H9 (cell line): ENCODE measurements around the gene GGA1. TPM values are rescaled to one million over a fixed set of nuclear protein-coding genes. Genes with fewer than 3 reads are reported as not detected.

Experiments
- DNase-seq: peaks from one replicate; pipeline ENCODE4 v3.0.0-alpha.2; 2017
- H2AFZ ChIP-seq: one replicate; pipeline ENCODE4 v1.6.1; 2013; ENCODE audit warnings: mild to moderate bottlenecking, low read length, control low read depth, moderate library complexity
- H2AK5ac ChIP-seq: 2 replicates; pipeline ENCODE4 v1.6.1; 2013; ENCODE audit warnings: low read length, control low read depth, mixed read lengths; ENCODE audit not compliant: insufficient read length
- H2BK120ac ChIP-seq: one replicate; pipeline ENCODE4 v1.6.1; 2013; ENCODE audit warnings: low read depth, mild to moderate bottlenecking, low read length, control low read depth, inconsistent platforms; ENCODE audit not compliant: poor library complexity, severe bottlenecking
- H2BK12ac ChIP-seq: 2 replicates; pipeline ENCODE4 v1.6.1; 2013; ENCODE audit warnings: low read length, control low read depth, mixed read lengths, low read depth; ENCODE audit not compliant: insufficient read length
- H2BK15ac ChIP-seq: 2 replicates; pipeline ENCODE4 v1.6.1; 2013; ENCODE audit warnings: low read depth, low read length, control low read depth
- H2BK20ac ChIP-seq: one replicate; pipeline ENCODE4 v1.6.1; 2013; ENCODE audit warnings: low read depth, mild to moderate bottlenecking, low read length, control low read depth, inconsistent platforms; ENCODE audit not compliant: poor library complexity, severe bottlenecking
- H2BK5ac ChIP-seq: 2 replicates; pipeline ENCODE4 v1.6.1; 2013; ENCODE audit warnings: low read length, control low read depth, mixed read lengths; ENCODE audit not compliant: insufficient read length
- H3K14ac ChIP-seq: 2 replicates; pipeline ENCODE4 v1.6.1; 2013; ENCODE audit warnings: low read length, control low read depth; ENCODE audit not compliant: insufficient read depth
- H3K18ac ChIP-seq: 2 replicates; pipeline ENCODE4 v1.6.1; 2013; ENCODE audit warnings: low read depth, mild to moderate bottlenecking, mixed read lengths, low read length, control low read depth; ENCODE audit not compliant: insufficient read length
- H3K23ac ChIP-seq: 2 replicates; pipeline ENCODE4 v1.6.1; 2013; ENCODE audit warnings: low read length, control low read depth, mixed read lengths, low read depth; ENCODE audit not compliant: insufficient read length
- H3K23me2 ChIP-seq: 2 replicates; pipeline ENCODE4 v1.6.1; 2013; ENCODE audit warnings: low read depth, mild to moderate bottlenecking, mixed read lengths, low read length, control low read depth; ENCODE audit not compliant: insufficient read length, poor library complexity, severe bottlenecking
- H3K27ac ChIP-seq: 2 replicates; pipeline ENCODE4 v1.5.1; 2013; ENCODE audit warnings: low read length, control low read depth, mixed read lengths, low read depth; ENCODE audit not compliant: insufficient read length
- H3K27me3 ChIP-seq: 2 replicates; pipeline ENCODE4 v1.6.1; 2013; ENCODE audit warnings: low read length, control low read depth, inconsistent platforms; ENCODE audit not compliant: insufficient read depth
- H3K4ac ChIP-seq: 2 replicates; pipeline ENCODE4 v1.6.1; 2013; ENCODE audit warnings: low read depth, mild to moderate bottlenecking, control low read depth, inconsistent platforms, low read length, moderate library complexity
- H3K4me1 ChIP-seq: 2 replicates; pipeline ENCODE4 v1.6.1; 2013; ENCODE audit warnings: low read length, control low read depth, inconsistent platforms; ENCODE audit not compliant: insufficient read depth
- H3K4me2 ChIP-seq: 2 replicates; pipeline ENCODE4 v1.6.1; 2013; ENCODE audit warnings: low read length, control low read depth, mixed read lengths; ENCODE audit not compliant: insufficient read length, insufficient read depth
- H3K56ac ChIP-seq: 2 replicates; pipeline ENCODE4 v1.6.1; 2013; ENCODE audit warnings: low read depth, mild to moderate bottlenecking, mixed read lengths, low read length, control low read depth; ENCODE audit not compliant: insufficient read length
- H3K79me1 ChIP-seq: 2 replicates; pipeline ENCODE4 v1.6.1; 2013; ENCODE audit warnings: low read depth, mild to moderate bottlenecking, moderate library complexity, low read length, control low read depth, inconsistent platforms; ENCODE audit not compliant: insufficient read depth, poor library complexity, severe bottlenecking
- H3K79me2 ChIP-seq: 2 replicates; pipeline ENCODE4 v1.6.1; 2013; ENCODE audit warnings: low read length, control low read depth, inconsistent platforms; ENCODE audit not compliant: insufficient read depth
- H3K9ac ChIP-seq: 2 replicates; pipeline ENCODE4 v1.6.1; 2013; ENCODE audit warnings: low read length, control low read depth, mixed read lengths; ENCODE audit not compliant: insufficient read length; ENCODE audit errors: extremely low read depth
- H3K9me3 ChIP-seq: one replicate; pipeline ENCODE4 v1.6.1; 2013; ENCODE audit warnings: low read depth, low read length, inconsistent platforms; ENCODE audit not compliant: control insufficient read depth
- H3T11ph ChIP-seq: one replicate; pipeline ENCODE4 v1.6.1; 2013; ENCODE audit warnings: mild to moderate bottlenecking, low read length, control low read depth, inconsistent platforms
- H4K20me1 ChIP-seq: one replicate; pipeline ENCODE4 v1.6.1; 2013; ENCODE audit not compliant: control insufficient read depth, insufficient read length, insufficient read depth
- H4K5ac ChIP-seq: 2 replicates; pipeline ENCODE4 v1.6.1; 2013; ENCODE audit warnings: low read depth, mild to moderate bottlenecking, mixed read lengths, low read length, control low read depth; ENCODE audit not compliant: insufficient read length
- H4K8ac ChIP-seq: replicated peaks from 2 replicates; pipeline ENCODE4 v1.6.1; 2013; ENCODE audit warnings: low read length, control low read depth, mixed read lengths, low read depth; ENCODE audit not compliant: insufficient read length
- H4K91ac ChIP-seq: 2 replicates; pipeline ENCODE4 v1.6.1; 2013; ENCODE audit warnings: low read depth, mild to moderate bottlenecking, moderate library complexity, mixed read lengths, low read length, control low read depth; ENCODE audit not compliant: insufficient read length
- H3K27ac Mint-ChIP-seq, 3 experiments: 2 replicates in 2 of 3; 3 replicates in 1 of 3; pipeline ENCODE4 v1.8.0; 2020 to 2021; ENCODE audit warnings: mixed read lengths in 3 of 3, mild to moderate bottlenecking in 1 of 3, moderate library complexity in 1 of 3
- H3K27me3 Mint-ChIP-seq: 2 replicates; pipeline ENCODE4 v1.8.0; 2021; ENCODE audit warnings: low read depth, mild to moderate bottlenecking, moderate library complexity, mixed read lengths
- H3K36me3 Mint-ChIP-seq, 3 experiments: 2 replicates in 2 of 3; 3 replicates in 1 of 3; pipeline ENCODE4 v1.8.0; 2020 to 2021; ENCODE audit warnings: low read depth in 3 of 3, mixed read lengths in 3 of 3; ENCODE audit not compliant: insufficient read depth in 1 of 3
- H3K4me1 Mint-ChIP-seq, 2 experiments: 2 replicates each; pipeline ENCODE4 v1.8.0; 2020; ENCODE audit warnings: mixed read lengths in 2 of 2
- H3K4me3 Mint-ChIP-seq, 2 experiments: 2 replicates in 1 of 2; 3 replicates in 1 of 2; pipeline ENCODE4 v1.8.0; 2020 to 2021; ENCODE audit warnings: mild to moderate bottlenecking in 2 of 2, mixed read lengths in 2 of 2, moderate library complexity in 1 of 2
- H3K9me3 Mint-ChIP-seq, 2 experiments: 2 replicates in 1 of 2; 3 replicates in 1 of 2; pipeline ENCODE4 v1.8.0; 2020; ENCODE audit warnings: mild to moderate bottlenecking in 2 of 2, mixed read lengths in 2 of 2, moderate library complexity in 1 of 2
- CTCF ChIP-seq: fragments of 200-600 bp; sonication (generic); conservative IDR thresholded peaks from 3 replicates; pipeline ENCODE4 v1.8.0; 2021; ENCODE audit warnings: antibody characterized with exemption, mild to moderate bottlenecking
- WGBS: extraction: QIAGEN DNeasy Blood & Tissue Kit; methylation state at CpG from one replicate; pipeline ENCODE4 v1.1.7; 2013; ENCODE audit warnings: missing lambda C conversion rate, low lambda C conversion rate, mixed read lengths; ENCODE audit not compliant: insufficient read length; ENCODE audit errors: extremely low coverage; 5-methylcytosine and 5-hydroxymethylcytosine counted together
- total RNA-seq: library from RNA; stranded (reverse); gene quantifications from 2 replicates; pipeline ENCODE4 v1.2.1, GENCODE V29; 2021

GGA1 gene
- total RNA-seq, 1 experiment from 2014 or later, result 61.7 TPM

- no peak overlapping the region for H2BK20ac ChIP-seq
- H3K23ac ChIP-seq, result no peak overlapping the region
- 0 out of 7 replicates have a peak overlapping the region, but pooled peaks of 1 of the 3 experiments have one; percentile 44 for H3K27ac Mint-ChIP-seq
- no peak overlapping the region for H3K56ac ChIP-seq
- H3K9me3 ChIP-seq, result no peaks in the 10 kb centered on the region
- no peak overlapping the region for H2AK5ac ChIP-seq
- H3K36me3 Mint-ChIP-seq, result peaks cover 0 to 12% (median 11%) of the 10 kb centered on the region in 3 experiments; a peak in 5 of 7 replicates
- H3K79me1 ChIP-seq, result no peaks in the 10 kb centered on the region
- no peak overlapping the region for H3K18ac ChIP-seq
- H2AFZ ChIP-seq, result no peak overlapping the region
- H3K27me3 ChIP-seq, result no peaks in the 10 kb centered on the region
- H3K4ac ChIP-seq, result no peak overlapping the region
- H3K27me3 Mint-ChIP-seq, result no peaks in the 10 kb centered on the region
- no peak overlapping the region for H2BK15ac ChIP-seq
- H3K9me3 Mint-ChIP-seq, result no peaks in the 10 kb centered on the region
- no peak for TF ChIP-seq CTCF
- no peak overlapping the region for H3K4me2 ChIP-seq
- H2BK5ac ChIP-seq, result no peak overlapping the region
- no peak overlapping the region for H3T11ph ChIP-seq
- no peak overlapping the region for H4K91ac ChIP-seq
- no peaks in the 10 kb centered on the region for H3K23me2 ChIP-seq
- no peak overlapping the region for H3K4me3 Mint-ChIP-seq
- H4K5ac ChIP-seq, result no peak overlapping the region
- H4K8ac ChIP-seq, result no peak overlapping the region
- H3K4me1 ChIP-seq, result peaks cover 2% of the 10 kb centered on the region; the same call in 1 of the 2 replicates
- H3K14ac ChIP-seq, result no peak overlapping the region
- DNase-seq, result no peak
- H2BK12ac ChIP-seq, result no peak overlapping the region
- H3K79me2 ChIP-seq, result no peaks in the 10 kb centered on the region
- no peak overlapping the region for H3K27ac ChIP-seq
- peaks cover 16 to 20% of the 10 kb centered on the region in 2 experiments for H3K4me1 Mint-ChIP-seq
- no CpG with 5 or more reads among the region's 9 CpGs for WGBS
- H3K9ac ChIP-seq, result no peak overlapping the region
- H2BK120ac ChIP-seq, result no peak overlapping the region
- no peaks in the 10 kb centered on the region for H4K20me1 ChIP-seq
These were observed 22.3 kb downstream of the GGA1 start for GRCh38 chr22:37630839-37631435.
